Measurements from ENCODE around the gene OSBPL10. TPM values are rescaled to one million over a fixed set of nuclear protein-coding genes. Genes with fewer than 3 reads are reported as not detected.
"Not testable (repeated sequence)": the region's sequence is repeated elsewhere in the genome, so short reads cannot be mapped to it uniquely, and the experiment has no call there.

OSBPL10 gene
- total RNA-seq, 1 experiment from 2014 or later: 2.3 TPM

DNA sequence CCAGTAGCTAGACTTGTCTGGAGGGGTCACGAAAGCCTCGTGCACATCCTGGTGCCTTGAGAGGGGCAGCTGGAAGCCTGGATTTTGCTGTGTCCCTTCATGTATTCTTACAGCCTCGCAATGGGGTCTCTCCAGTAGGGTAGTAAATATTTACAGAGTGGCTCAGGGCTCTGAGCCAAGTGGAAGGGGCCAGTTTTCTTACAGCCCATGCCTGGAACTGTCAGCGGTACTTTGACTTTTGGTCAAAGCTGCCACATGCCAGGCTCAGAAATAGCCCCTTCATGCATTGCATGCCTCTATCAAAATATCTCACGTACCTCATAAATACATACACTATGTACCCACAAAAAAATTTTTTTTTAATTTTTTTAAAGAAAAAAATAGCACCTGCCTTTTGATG, 119.2 kb downstream of the OSBPL10 start:
- intact Hi-C loops (cut with micrococcal nuclease; ENCODE audit: unreplicated experiment): no loop called here
- ChIA-PET POLR2A (ENCODE audit: low non-redundant PET) (no interaction called here), CTCF (no interaction called here)
- BruUV-seq (replicated peaks): no TSS peak
- no peaks in the 10 kb centered on the region for H3K36me3 ChIP-seq (ENCODE audit: insufficient read depth, low read length, poor library complexity, severe bottlenecking)
- H3K4me1 ChIP-seq (ENCODE audit: insufficient read depth, low read length, poor library complexity, severe bottlenecking): no peaks in the 10 kb centered on the region
- no peak overlapping the region for H3K4me3 ChIP-seq (ENCODE audit: low read depth, low read length, poor library complexity, severe bottlenecking)
- H3K9me3 ChIP-seq (ENCODE audit: low read depth, low read length, poor library complexity, severe bottlenecking): no peaks in the 10 kb centered on the region
- no peaks in the 10 kb centered on the region for H3K27me3 ChIP-seq (replicated peaks; ENCODE audit: insufficient read depth, low read depth, low read length, poor library complexity)
- no peak for TF ChIP-seq EZH2 (IDR thresholded peaks at IDR 0.05; ENCODE audit: borderline replicate concordance, low read depth, low read length, poor library complexity, severe bottlenecking)
- TF ChIP-seq, protein P1, sequence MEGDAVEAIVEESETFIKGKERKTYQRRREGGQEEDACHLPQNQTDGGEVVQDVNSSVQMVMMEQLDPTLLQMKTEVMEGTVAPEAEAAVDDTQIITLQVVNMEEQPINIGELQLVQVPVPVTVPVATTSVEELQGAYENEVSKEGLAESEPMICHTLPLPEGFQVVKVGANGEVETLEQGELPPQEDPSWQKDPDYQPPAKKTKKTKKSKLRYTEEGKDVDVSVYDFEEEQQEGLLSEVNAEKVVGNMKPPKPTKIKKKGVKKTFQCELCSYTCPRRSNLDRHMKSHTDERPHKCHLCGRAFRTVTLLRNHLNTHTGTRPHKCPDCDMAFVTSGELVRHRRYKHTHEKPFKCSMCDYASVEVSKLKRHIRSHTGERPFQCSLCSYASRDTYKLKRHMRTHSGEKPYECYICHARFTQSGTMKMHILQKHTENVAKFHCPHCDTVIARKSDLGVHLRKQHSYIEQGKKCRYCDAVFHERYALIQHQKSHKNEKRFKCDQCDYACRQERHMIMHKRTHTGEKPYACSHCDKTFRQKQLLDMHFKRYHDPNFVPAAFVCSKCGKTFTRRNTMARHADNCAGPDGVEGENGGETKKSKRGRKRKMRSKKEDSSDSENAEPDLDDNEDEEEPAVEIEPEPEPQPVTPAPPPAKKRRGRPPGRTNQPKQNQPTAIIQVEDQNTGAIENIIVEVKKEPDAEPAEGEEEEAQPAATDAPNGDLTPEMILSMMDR (conservative IDR thresholded peaks at IDR 0.05; ENCODE audit: low read depth, low read length): no peak
- no peak for DNase-seq (ENCODE audit: low spot score)
- H3K27ac ChIP-seq (ENCODE audit: low read depth, low read length, poor library complexity, severe bottlenecking): no peak overlapping the region

DNA sequence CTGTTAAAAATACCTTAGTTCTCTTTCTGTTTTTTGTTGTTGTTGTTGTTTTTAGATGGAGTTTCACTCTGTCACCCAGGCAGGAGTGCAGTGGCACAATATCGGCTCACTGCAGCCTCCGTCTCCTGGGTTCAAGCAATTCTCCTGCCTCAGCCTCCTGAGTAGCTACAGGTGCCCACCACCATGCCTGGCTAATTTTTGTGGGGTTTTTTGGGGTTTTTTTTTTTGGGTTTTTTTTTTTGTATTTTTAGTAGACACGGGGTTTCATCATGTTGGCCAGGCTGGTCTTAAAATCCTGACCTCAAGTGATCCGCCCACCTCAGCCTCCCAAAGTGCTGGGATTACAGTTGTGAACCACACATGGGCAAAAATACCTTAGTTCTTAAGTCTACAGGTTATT, 120.4 kb downstream of the OSBPL10 start:
- BruUV-seq (replicated peaks); POLR2A ChIA-PET (ENCODE audit: low non-redundant PET): not testable (repeated sequence)

DNA sequence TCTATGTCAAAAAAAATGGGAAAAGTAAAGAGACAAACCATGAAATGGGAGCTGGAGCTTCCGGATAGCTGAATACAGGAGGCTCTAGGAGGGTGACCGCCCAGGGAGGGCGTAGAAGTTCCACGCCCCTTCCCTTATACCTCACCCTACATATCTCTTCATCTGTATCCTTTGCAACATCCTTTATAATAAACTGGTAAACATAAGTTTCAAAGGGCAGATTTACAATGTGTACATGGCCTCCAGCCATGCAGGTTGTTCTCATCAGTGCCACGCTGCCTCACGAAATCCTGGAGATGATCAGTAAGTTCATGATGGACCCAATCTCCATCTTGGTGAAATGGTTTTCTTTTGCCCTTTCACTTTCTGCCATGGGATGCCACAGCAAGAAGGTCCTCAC, 121.8 kb downstream of the OSBPL10 start:
- Histone ChIP-seq H3K4me3 (ENCODE audit: low read depth, low read length, poor library complexity, severe bottlenecking) (no peak overlapping the region), H3K27me3 (replicated peaks; ENCODE audit: insufficient read depth, low read depth, low read length, poor library complexity) (no peaks in the 10 kb centered on the region), H3K27ac (ENCODE audit: low read depth, low read length, poor library complexity, severe bottlenecking) (no peak overlapping the region), H3K36me3 (ENCODE audit: insufficient read depth, low read length, poor library complexity, severe bottlenecking) (no peaks in the 10 kb centered on the region), H3K4me1 (ENCODE audit: insufficient read depth, low read length, poor library complexity, severe bottlenecking) (no peaks in the 10 kb centered on the region), H3K9me3 (ENCODE audit: low read depth, low read length, poor library complexity, severe bottlenecking) (no peaks in the 10 kb centered on the region)
- no peak for TF ChIP-seq EZH2 (IDR thresholded peaks at IDR 0.05; ENCODE audit: borderline replicate concordance, low read depth, low read length, poor library complexity, severe bottlenecking)
- ChIA-PET CTCF (no interaction called here), POLR2A (ENCODE audit: low non-redundant PET) (no interaction called here)
- BruUV-seq (replicated peaks): no TSS peak
- DNase-seq (ENCODE audit: low spot score): no peak
- intact Hi-C loops (cut with micrococcal nuclease; ENCODE audit: unreplicated experiment): no loop called here

More for the DNA sequence above, 120.4 kb downstream of the OSBPL10 start:
- H3K4me3 ChIP-seq (ENCODE audit: low read depth, low read length, poor library complexity, severe bottlenecking); H3K27me3 ChIP-seq (replicated peaks; ENCODE audit: insufficient read depth, low read depth, low read length, poor library complexity); DNase-seq (ENCODE audit: low spot score); H3K36me3 ChIP-seq (ENCODE audit: insufficient read depth, low read length, poor library complexity, severe bottlenecking); H3K9me3 ChIP-seq (ENCODE audit: low read depth, low read length, poor library complexity, severe bottlenecking); CTCF ChIA-PET; H3K27ac ChIP-seq (ENCODE audit: low read depth, low read length, poor library complexity, severe bottlenecking); intact Hi-C loops (cut with micrococcal nuclease; ENCODE audit: unreplicated experiment); H3K4me1 ChIP-seq (ENCODE audit: insufficient read depth, low read length, poor library complexity, severe bottlenecking): not testable (repeated sequence)

DNA sequence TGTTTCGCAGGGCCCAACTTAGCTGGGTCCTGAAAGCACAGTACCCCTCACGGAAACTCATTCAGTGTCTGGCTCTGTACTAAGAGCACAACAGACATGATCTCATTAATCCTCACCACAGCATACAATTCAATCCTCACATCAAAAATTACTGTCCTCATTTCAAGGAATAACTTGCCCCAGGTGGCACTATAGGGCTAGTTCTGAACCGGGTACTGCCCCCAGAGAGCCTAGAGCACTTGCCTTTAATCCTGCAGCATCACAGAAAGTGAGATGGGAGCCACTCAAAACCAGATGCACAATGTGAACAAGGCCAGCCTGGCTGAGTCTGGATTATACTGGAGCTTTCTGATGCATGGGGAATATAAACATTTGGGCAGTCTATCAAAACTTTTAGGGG, 122.6 kb downstream of the OSBPL10 start:
- no peak for DNase-seq (ENCODE audit: low spot score)
- ChIA-PET POLR2A (ENCODE audit: low non-redundant PET) (no interaction called here), CTCF (no interaction called here)
- no peaks in the 10 kb centered on the region for H3K4me1 ChIP-seq (ENCODE audit: insufficient read depth, low read length, poor library complexity, severe bottlenecking)
- H3K9me3 ChIP-seq (ENCODE audit: low read depth, low read length, poor library complexity, severe bottlenecking): no peaks in the 10 kb centered on the region
- no TSS peak for BruUV-seq (replicated peaks)
- TF ChIP-seq, protein P1 (conservative IDR thresholded peaks at IDR 0.05; ENCODE audit: low read depth, low read length): 0 out of 2 replicates have a peak, but pooled peaks have one; percentile 10
- TF ChIP-seq EZH2 (IDR thresholded peaks at IDR 0.05; ENCODE audit: borderline replicate concordance, low read depth, low read length, poor library complexity, severe bottlenecking): no peak
- no peaks in the 10 kb centered on the region for H3K27me3 ChIP-seq (replicated peaks; ENCODE audit: insufficient read depth, low read depth, low read length, poor library complexity)
- no peak overlapping the region for H3K4me3 ChIP-seq (ENCODE audit: low read depth, low read length, poor library complexity, severe bottlenecking)
- H3K36me3 ChIP-seq (ENCODE audit: insufficient read depth, low read length, poor library complexity, severe bottlenecking): no peaks in the 10 kb centered on the region
- no peak overlapping the region for H3K27ac ChIP-seq (ENCODE audit: low read depth, low read length, poor library complexity, severe bottlenecking)
- intact Hi-C loops (cut with micrococcal nuclease; ENCODE audit: unreplicated experiment): no loop called here
